IMR-90 (cell line): ENCODE results near the gene PDE8B. TPM values are rescaled to one million over a fixed set of nuclear protein-coding genes. Genes with fewer than 3 reads are reported as not detected.

Source experiments
- ATAC-seq: fragments of 200-7000 bp; cut with Tn5 transposase; 2 replicates; pipeline ENCODE4 v1.9.1; 2020; ENCODE audit warnings: low read depth, mild to moderate bottlenecking, moderate library complexity
- BruUV-seq: library from RNA; stranded (reverse); fragments of 400-500 nt; replicated peaks from 2 replicates; lab custom pipeline; 2021; lab: Mats Ljungman, UMichigan
- CTCF ChIA-PET: fragments of 300-600 bp; formaldehyde crosslinking; extraction: SDS; loops from one replicate; lab custom pipeline; 2021; ENCODE audit warnings: antibody characterized with exemption; lab: Yijun Ruan, JAX
- POLR2A ChIA-PET: fragments of 300-600 bp; sonication (Branson Sonifier 250); formaldehyde crosslinking; loops from one replicate; lab custom pipeline; 2022; ENCODE audit warnings: antibody characterized with exemption; ENCODE audit not compliant: unreplicated experiment; lab: Charles Lee
- DNase-seq: peaks from one replicate; pipeline ENCODE4 v3.0.0; 2013
- H2AFZ ChIP-seq: replicated peaks from 2 replicates; pipeline ENCODE3; 2013; ENCODE audit warnings: low read length, mild to moderate bottlenecking; ENCODE audit not compliant: poor library complexity
- H2AK5ac ChIP-seq: 2 replicates; pipeline ENCODE4 v1.6.1; 2013; ENCODE audit warnings: low read depth, low read length, inconsistent platforms
- H2AK9ac ChIP-seq: replicated peaks from 2 replicates; pipeline ENCODE3; 2013; ENCODE audit warnings: mild to moderate bottlenecking, low read depth, low read length, moderate library complexity; ENCODE audit not compliant: poor library complexity
- H2BK120ac ChIP-seq: 2 replicates; pipeline ENCODE4 v1.6.1; 2013; ENCODE audit warnings: low read depth, low read length, inconsistent platforms
- H2BK15ac ChIP-seq: 3 replicates; pipeline ENCODE4 v1.6.1; 2013; ENCODE audit warnings: low read depth, low read length, inconsistent platforms
- H2BK20ac ChIP-seq: 2 replicates; pipeline ENCODE4 v1.6.1; 2013; ENCODE audit warnings: low read depth, mild to moderate bottlenecking, inconsistent platforms, low read length, moderate library complexity
- H2BK5ac ChIP-seq: 2 replicates; pipeline ENCODE4 v1.6.1; 2013; ENCODE audit warnings: mild to moderate bottlenecking, low read depth, low read length, inconsistent platforms; ENCODE audit not compliant: poor library complexity, severe bottlenecking
- H3K14ac ChIP-seq: replicated peaks from 2 replicates; pipeline ENCODE4 v1.6.1; 2013; ENCODE audit warnings: low read depth, low read length, inconsistent platforms
- H3K18ac ChIP-seq: 2 replicates; pipeline ENCODE4 v1.6.1; 2013; ENCODE audit warnings: low read depth, low read length, control low read depth
- H3K23ac ChIP-seq: 2 replicates; pipeline ENCODE4 v1.6.1; 2013; ENCODE audit warnings: low read depth, low read length, inconsistent platforms
- H3K27ac ChIP-seq: 2 replicates; pipeline ENCODE4 v1.5.1; 2013; ENCODE audit warnings: mild to moderate bottlenecking, control low read depth, low read length; ENCODE audit not compliant: insufficient read depth
- H3K27me3 ChIP-seq: 2 replicates; pipeline ENCODE4 v1.6.1; 2013; ENCODE audit warnings: low read length; ENCODE audit not compliant: control insufficient read depth, insufficient read depth
- H3K36me3 ChIP-seq: 2 replicates; pipeline ENCODE4 v1.6.1; 2013; ENCODE audit warnings: low read length, mixed read lengths; ENCODE audit not compliant: control insufficient read depth, insufficient read depth
- H3K4ac ChIP-seq: 2 replicates; pipeline ENCODE4 v1.6.1; 2013; ENCODE audit warnings: low read depth, low read length, inconsistent platforms
- H3K4me1 ChIP-seq: 2 replicates; pipeline ENCODE4 v1.6.1; 2013; ENCODE audit warnings: low read length, mixed read lengths; ENCODE audit not compliant: control insufficient read depth, insufficient read depth
- H3K4me2 ChIP-seq: 2 replicates; pipeline ENCODE4 v1.6.1; 2013; ENCODE audit warnings: low read depth, mild to moderate bottlenecking, control low read depth, low read length, moderate library complexity
- H3K4me3 ChIP-seq: 2 replicates; pipeline ENCODE4 v1.5.1; 2013; ENCODE audit warnings: low read depth, mild to moderate bottlenecking, control low read depth, low read length, moderate library complexity; ENCODE audit not compliant: insufficient read depth
- H3K56ac ChIP-seq: 2 replicates; pipeline ENCODE4 v1.6.1; 2013; ENCODE audit warnings: low read length, inconsistent platforms; ENCODE audit not compliant: insufficient read depth; ENCODE audit errors: extremely low read depth
- H3K79me1 ChIP-seq, 2 experiments: 2 replicates each; pipeline ENCODE4 v1.6.1; 2013; ENCODE audit warnings: low read length in 2 of 2, inconsistent platforms in 1 of 2, low read depth in 1 of 2
- H3K9ac ChIP-seq: 2 replicates; pipeline ENCODE4 v1.6.1; 2013; ENCODE audit warnings: low read depth, low read length, control low read depth
- H3K9me1 ChIP-seq: 2 replicates; pipeline ENCODE4 v1.6.1; 2013; ENCODE audit warnings: low read length, inconsistent platforms; ENCODE audit not compliant: insufficient read depth
- H3K9me3 ChIP-seq: 2 replicates; pipeline ENCODE4 v1.6.1; 2013; ENCODE audit warnings: low read length; ENCODE audit not compliant: control insufficient read depth, insufficient read depth
- H4K20me1 ChIP-seq: 2 replicates; pipeline ENCODE4 v1.6.1; 2013; ENCODE audit warnings: low read length, inconsistent platforms; ENCODE audit not compliant: insufficient read depth
- H4K5ac ChIP-seq: 2 replicates; pipeline ENCODE4 v1.6.1; 2013; ENCODE audit warnings: mild to moderate bottlenecking, low read depth, low read length, control low read depth
- H4K8ac ChIP-seq, 2 experiments: 2 replicates each; pipeline ENCODE4 v1.6.1; 2013; ENCODE audit warnings: low read depth in 2 of 2, low read length in 2 of 2, control low read depth in 1 of 2, inconsistent platforms in 1 of 2
- H4K91ac ChIP-seq: 2 replicates; pipeline ENCODE4 v1.6.1; 2013; ENCODE audit warnings: low read depth, low read length, inconsistent platforms; ENCODE audit not compliant: insufficient read depth
- FOS ChIP-seq: fragments of 150-350 bp; IDR thresholded peaks from 2 replicates; pipeline ENCODE4 v1.6.1; 2016; ENCODE audit warnings: low read depth, low read length
- NFE2L2 ChIP-seq: fragments of 150-350 bp; IDR thresholded peaks from 2 replicates; pipeline ENCODE4 v1.6.1; 2016; ENCODE audit warnings: low read depth, mild to moderate bottlenecking, low read length
- RFX5 ChIP-seq: IDR thresholded peaks from 2 replicates; pipeline ENCODE4 v1.8.0; 2012; ENCODE audit warnings: low read depth, mild to moderate bottlenecking, low read length, moderate library complexity
- WGBS, 2 experiments: methylation state at CpG; one replicate each; pipeline versions ENCODE4 v1.1.5 to v1.1.7; 2013; ENCODE audit warnings: missing lambda C conversion rate in 2 of 2; ENCODE audit not compliant: insufficient read length in 1 of 2; ENCODE audit errors: extremely low coverage in 2 of 2; 5-methylcytosine and 5-hydroxymethylcytosine counted together
- dilution Hi-C: fragments of 300-500 bp; cut with HindIII; formaldehyde crosslinking; loops from one replicate; pipeline ENCODE4 v1.14.3; 2018; ENCODE audit warnings: low sequenced_read_pairs; ENCODE audit not compliant: unreplicated experiment
- in situ Hi-C: fragments of 300-500 bp; cut with MboI; formaldehyde crosslinking; loops from 3 replicates; pipeline ENCODE4 v1.14.3; 2019; ENCODE audit warnings: low sequenced_read_pairs, inconsistent platforms, mixed read lengths
- intact Hi-C: fragments of 100-400 bp; cut with micrococcal nuclease; formaldehyde crosslinking; loops from 2 replicates; pipeline ENCODE4 v1.10.0; 2022
- polyA plus RNA-seq, 3 experiments: library from polyadenylated mRNA; depleted of rRNA; stranded (reverse); fragments of >200 nt; gene quantifications; 2 replicates each; pipeline ENCODE4 v1.2.3, GENCODE V29; 2012; ENCODE audit warnings: low replicate concordance in 1 of 3
- total RNA-seq: library from RNA; depleted of rRNA; stranded (reverse); fragments of >200 nt; gene quantifications from 2 replicates; pipeline ENCODE4 v1.2.3, GENCODE V29; 2012
- TF ChIP-seq, protein P1 (sequence below): conservative IDR thresholded peaks from 2 replicates; pipeline ENCODE4 v1.5.1; 2012; ENCODE audit warnings: mild to moderate bottlenecking, low read depth, low read length, improper control_type of control experiment

The PDE8B gene
- total and polyA plus RNA-seq, 2 of the 4 experiments (the other 2 are of a cell fraction) = under 0.01 to 0.03 TPM

DNA sequence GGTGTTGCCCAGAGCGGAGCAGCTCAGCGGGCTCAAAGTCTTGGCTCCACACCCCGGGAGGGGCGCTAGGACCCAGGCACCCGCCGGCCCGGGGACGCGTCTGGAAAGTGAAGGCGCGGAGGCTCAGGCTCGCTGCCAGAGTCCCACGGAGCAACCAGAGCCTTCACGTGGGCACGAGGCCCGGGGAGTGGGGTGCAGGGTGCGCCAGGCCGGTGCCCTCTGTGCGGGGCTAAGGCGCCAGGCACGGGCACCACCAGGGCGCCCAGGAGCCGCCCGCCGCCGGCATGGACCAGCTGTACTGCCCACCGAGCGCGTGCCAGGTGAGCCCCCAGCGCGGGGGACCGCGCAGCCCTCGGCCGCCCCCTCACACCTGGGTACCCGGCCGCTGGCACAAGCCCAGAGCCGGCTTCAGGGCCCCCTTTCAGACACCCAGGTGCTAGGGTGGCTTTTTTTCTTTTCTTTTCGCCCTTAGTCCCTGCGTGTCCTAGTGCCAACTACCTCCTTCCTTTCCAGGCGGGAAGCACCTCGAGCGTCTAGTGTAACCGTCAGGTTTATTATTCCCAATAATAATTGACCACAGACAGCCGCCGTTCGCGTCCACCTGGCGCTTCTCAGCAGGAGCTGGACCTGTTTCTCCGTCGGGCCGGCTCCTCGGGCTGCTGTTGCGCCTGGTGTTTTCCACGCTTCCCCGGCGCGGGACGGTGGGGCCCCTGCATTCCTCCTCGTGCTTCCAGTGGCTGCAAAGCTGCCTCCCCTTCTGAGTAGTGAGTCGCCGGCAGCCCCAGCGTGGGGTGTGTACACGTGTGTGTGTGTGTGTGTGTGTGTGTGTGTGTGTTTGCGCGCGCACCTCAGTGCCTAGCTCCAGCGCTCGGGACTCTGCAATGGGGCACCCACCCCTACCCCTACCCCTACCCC, 30.1 kb upstream of the PDE8B start:
- CTCF ChIA-PET = interaction anchor here (0.7 kb wide), 1 partner anchor 51 kb away, joined by 3 read pairs; no protein-coding TSS in a partner anchor

More for the DNA sequence above, 30.1 kb upstream of the PDE8B start:
- Histone ChIP-seq H3K56ac (no peak overlapping the region), H3K9me3 (peaks cover 2% of the 10 kb centered on the region; the same call in 1 of the 2 replicates), H2AFZ (peak overlapping the region; percentile 79), H3K9me1 (no peaks in the 10 kb centered on the region), H2AK5ac (no peak overlapping the region), H3K14ac (no peak overlapping the region), H3K4me1 (no peaks in the 10 kb centered on the region), H4K5ac (no peak overlapping the region), H3K36me3 (no peaks in the 10 kb centered on the region), H3K79me1 (no peaks in the 10 kb centered on the region), H2BK5ac (no peak overlapping the region), H3K27me3 (peaks cover 55% of the 10 kb centered on the region), H3K27ac (no peak overlapping the region), H3K4me3 (peak overlapping the region; percentile 35; the same call in 1 of the 2 replicates), H4K91ac (no peak overlapping the region), H3K23ac (no peak overlapping the region), H2BK15ac (no peak overlapping the region), H3K4me2 (peak overlapping the region; percentile 49; the same call in 1 of the 2 replicates), H4K8ac (no peak overlapping the region), H3K9ac (no peak overlapping the region), H2AK9ac (no peak overlapping the region), H3K18ac (no peak overlapping the region), H4K20me1 (no peaks in the 10 kb centered on the region), H2BK120ac (no peak overlapping the region), H2BK20ac (no peak overlapping the region), H3K4ac (no peak overlapping the region)
- in situ Hi-C loops (no loop called here), dilution Hi-C loops (no loop called here), intact Hi-C loops (no loop called here)
- DNase-seq = no peak
- TF ChIP-seq NFE2L2 = no peak
- TF ChIP-seq, protein P1, sequence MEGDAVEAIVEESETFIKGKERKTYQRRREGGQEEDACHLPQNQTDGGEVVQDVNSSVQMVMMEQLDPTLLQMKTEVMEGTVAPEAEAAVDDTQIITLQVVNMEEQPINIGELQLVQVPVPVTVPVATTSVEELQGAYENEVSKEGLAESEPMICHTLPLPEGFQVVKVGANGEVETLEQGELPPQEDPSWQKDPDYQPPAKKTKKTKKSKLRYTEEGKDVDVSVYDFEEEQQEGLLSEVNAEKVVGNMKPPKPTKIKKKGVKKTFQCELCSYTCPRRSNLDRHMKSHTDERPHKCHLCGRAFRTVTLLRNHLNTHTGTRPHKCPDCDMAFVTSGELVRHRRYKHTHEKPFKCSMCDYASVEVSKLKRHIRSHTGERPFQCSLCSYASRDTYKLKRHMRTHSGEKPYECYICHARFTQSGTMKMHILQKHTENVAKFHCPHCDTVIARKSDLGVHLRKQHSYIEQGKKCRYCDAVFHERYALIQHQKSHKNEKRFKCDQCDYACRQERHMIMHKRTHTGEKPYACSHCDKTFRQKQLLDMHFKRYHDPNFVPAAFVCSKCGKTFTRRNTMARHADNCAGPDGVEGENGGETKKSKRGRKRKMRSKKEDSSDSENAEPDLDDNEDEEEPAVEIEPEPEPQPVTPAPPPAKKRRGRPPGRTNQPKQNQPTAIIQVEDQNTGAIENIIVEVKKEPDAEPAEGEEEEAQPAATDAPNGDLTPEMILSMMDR = no peak
- TF ChIP-seq RFX5 = no peak
- TF ChIP-seq FOS = no peak
- peak; percentile 51 for ATAC-seq
- no TSS peak for BruUV-seq
- 4% methylated on average over 17 of the region's 69 CpGs; no CpG with 5 or more reads in 1 of the 2 experiments for WGBS, 2 experiments
- POLR2A ChIA-PET = no interaction called here
